PFSK-1 (cell line): ENCODE measurements around the gene AHNAK2.

ENCODE experiments used
- POLR2AphosphoS5 ChIP-seq: IDR thresholded peaks from 2 replicates; pipeline ENCODE4 v1.6.1; 2012; ENCODE audit warnings: low read depth, mild to moderate bottlenecking, control low read depth, low read length, moderate library complexity
- REST ChIP-seq, 2 experiments: IDR thresholded peaks; 2 replicates each; pipeline versions ENCODE4 v1.6.1 to v1.8.0; 2011 to 2012; ENCODE audit warnings: low read depth in 2 of 2, low read length in 2 of 2, control low read depth in 1 of 2, inconsistent platforms in 1 of 2, mild to moderate bottlenecking in 1 of 2, moderate library complexity in 1 of 2; ENCODE audit not compliant: insufficient read depth in 1 of 2
- SIN3A ChIP-seq: IDR thresholded peaks from 2 replicates; pipeline ENCODE4 v1.6.1; 2012; ENCODE audit warnings: mild to moderate bottlenecking, low read length, moderate library complexity, borderline replicate concordance; ENCODE audit not compliant: insufficient read depth
- TAF1 ChIP-seq: IDR thresholded peaks from 2 replicates; pipeline ENCODE4 v1.6.1; 2012; ENCODE audit warnings: low read length, control low read depth, borderline replicate concordance; ENCODE audit not compliant: insufficient read depth

DNA sequence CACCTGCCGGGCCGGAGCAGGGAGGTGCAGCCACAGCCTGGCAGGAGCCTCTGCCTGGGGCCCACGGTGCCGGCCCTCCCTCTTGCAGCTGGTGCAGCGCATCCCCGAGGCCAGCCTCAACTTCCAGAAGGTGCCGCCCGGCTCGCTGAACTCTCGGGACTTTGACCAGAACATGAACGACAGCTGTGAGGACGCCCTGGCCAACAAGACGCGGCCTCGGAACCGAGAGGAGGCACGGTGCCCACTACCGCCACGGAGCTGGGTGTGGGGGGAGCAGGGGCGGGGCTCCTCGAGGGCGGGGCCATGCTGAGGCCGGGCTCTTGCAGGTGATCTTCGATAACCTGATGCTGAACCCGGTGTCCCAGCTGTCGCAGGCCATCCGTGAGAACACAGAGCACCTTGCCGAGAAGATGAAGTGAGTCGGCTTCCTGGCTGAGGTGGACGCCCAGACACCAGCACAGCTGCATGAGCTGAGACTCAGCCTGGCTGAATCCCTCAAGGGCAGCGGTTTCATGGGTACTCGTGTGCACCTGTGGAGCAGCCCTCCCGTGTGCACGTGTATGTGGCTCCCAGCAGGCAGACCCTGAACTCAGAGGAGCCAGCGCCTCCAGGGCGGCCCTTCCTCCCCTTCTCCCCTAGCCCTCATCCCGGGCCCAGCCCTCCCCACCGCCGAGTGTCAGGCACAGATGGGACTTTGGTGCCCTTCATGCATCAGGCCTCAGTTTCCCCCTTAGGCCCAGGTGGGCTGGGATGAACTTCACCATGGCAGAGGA lies 84.6 kb downstream of the AHNAK2 start:
- no peak for TF ChIP-seq POLR2AphosphoS5
- TF ChIP-seq SIN3A, result no peak
- no peak for TF ChIP-seq REST (IDR thresholded peaks at IDR 0.05; ENCODE audit: insufficient read depth in 1 of 2, low read depth in 2 of 2, low read length in 2 of 2)
- no peak for TF ChIP-seq TAF1
